BLaER1 treated with 17β-estradiol and CSF1 and Interleukin-3, amounts not matched to agents 10 nM and 100 nM (cell line): ENCODE measurements around the gene KCTD21.
"Not testable (repeated sequence)": the region's sequence is repeated elsewhere in the genome, so short reads cannot be mapped to it uniquely, and the experiment has no call there.

Experiments used
- H3K27ac ChIP-seq, 11 experiments: shearing (Covaris generic); formaldehyde crosslinking; 2 replicates each; pipeline ENCODE4 v1.8.1; 2022
- H3K27me3 ChIP-seq, 11 experiments: shearing (Covaris generic); formaldehyde crosslinking; 2 replicates each; pipeline ENCODE4 v1.8.1; 2022
- H3K36me3 ChIP-seq, 11 experiments: shearing (Covaris generic); formaldehyde crosslinking; 2 replicates each; pipeline ENCODE4 v1.8.1; 2022
- H3K4me1 ChIP-seq, 10 experiments: shearing (Covaris generic); formaldehyde crosslinking; 2 replicates each; pipeline ENCODE4 v1.8.1; 2022
- H3K4me2 ChIP-seq, 11 experiments: shearing (Covaris generic); formaldehyde crosslinking; 2 replicates each; pipeline ENCODE4 v1.8.1; 2022
- H3K4me3 ChIP-seq, 10 experiments: shearing (Covaris generic); formaldehyde crosslinking; 2 replicates each; pipeline ENCODE4 v1.8.1; 2022
- H3K9ac ChIP-seq, 11 experiments: shearing (Covaris generic); formaldehyde crosslinking; 2 replicates each; pipeline ENCODE4 v1.8.1; 2022
- H3K9me3 ChIP-seq, 11 experiments: shearing (Covaris generic); formaldehyde crosslinking; replicated peaks in 1 of 11; 2 replicates each; pipeline ENCODE4 v1.8.1; 2022
- H4K20me1 ChIP-seq, 11 experiments: shearing (Covaris generic); formaldehyde crosslinking; 2 replicates each; pipeline ENCODE4 v1.8.1; 2022
- Cebpa-rat ChIP-seq, 11 experiments: shearing (Covaris generic); IDR thresholded peaks; 2 replicates each; pipeline ENCODE4 v1.8.1; 2022

The KCTD21 gene

DNA sequence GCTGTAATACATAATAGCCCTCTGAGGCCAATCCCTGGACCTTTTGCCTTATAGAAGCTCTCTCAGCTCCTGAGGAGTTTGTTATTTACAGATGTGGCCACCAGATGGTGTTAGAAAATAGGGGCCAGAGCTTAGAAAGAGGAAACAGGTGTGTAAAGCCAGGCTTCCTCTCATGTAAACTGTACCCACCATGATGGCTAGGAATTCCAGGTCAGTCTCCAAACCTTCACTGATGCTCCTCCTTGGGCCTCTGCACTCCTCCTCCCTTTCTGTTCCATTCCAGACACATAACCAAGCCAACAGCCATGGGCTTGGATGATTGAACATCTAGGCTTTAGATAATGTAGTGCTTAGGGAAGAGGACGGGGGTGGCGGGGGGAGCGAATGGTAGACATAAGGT is 40.0 kb upstream of the KCTD21 start:
- H3K4me1 ChIP-seq = peaks cover 50 to 66% (median 56%) of the 10 kb centered on the region in 10 experiments
- H3K27ac ChIP-seq = peak overlapping the region in 9 of 11 experiments; percentile 16 to 58 (median 35); a peak in 13 of 22 replicates
- no peaks in the 10 kb centered on the region for H3K27me3 ChIP-seq
- peak overlapping the region in 10 of 11 experiments; percentile 59 to 79 (median 69); a peak in 20 of 22 replicates for H3K4me2 ChIP-seq
- H4K20me1 ChIP-seq = peaks cover 0 to 98% (median 17%) of the 10 kb centered on the region in 11 experiments; a peak in 13 of 22 replicates
- peak overlapping the region in 8 of 11 experiments; percentile 1 to 63 (median 36); a peak in 9 of 22 replicates for H3K9ac ChIP-seq
- no peaks in the 10 kb centered on the region for H3K9me3 ChIP-seq
- TF ChIP-seq Cebpa-rat (IDR thresholded peaks at IDR 0.05) = no peak
- H3K4me3 ChIP-seq = no peak overlapping the region
- H3K36me3 ChIP-seq = peaks cover 43 to 85% (median 67%) of the 10 kb centered on the region in 11 experiments

DNA sequence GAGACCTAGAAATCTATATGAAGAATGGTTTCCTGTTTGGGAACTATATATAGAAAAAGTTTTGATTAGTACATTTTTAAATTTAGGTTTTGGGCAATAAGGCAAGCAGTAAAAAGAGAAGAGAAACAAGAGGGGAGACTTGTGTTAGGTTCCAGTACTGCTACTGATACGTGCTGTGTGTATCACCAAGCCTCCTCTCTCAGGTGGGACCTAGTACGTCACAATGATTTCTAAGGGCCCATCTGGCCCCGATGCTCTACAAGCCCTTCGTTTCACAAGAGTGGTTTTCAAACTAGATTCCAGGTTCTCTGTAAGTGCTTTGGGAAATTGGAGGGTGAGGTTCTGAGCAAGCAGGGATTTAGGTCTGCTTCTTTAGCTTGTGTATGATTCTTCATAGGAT is 39.5 kb upstream of the KCTD21 start:
- peaks cover 46 to 85% (median 67%) of the 10 kb centered on the region in 11 experiments for H3K36me3 ChIP-seq
- TF ChIP-seq Cebpa-rat (IDR thresholded peaks at IDR 0.05) = no peak
- H3K27me3 ChIP-seq = no peaks in the 10 kb centered on the region
- peaks cover 54 to 68% (median 59%) of the 10 kb centered on the region in 10 experiments for H3K4me1 ChIP-seq
- H3K4me2 ChIP-seq = peak overlapping the region; percentile 30 to 79 (median 68); a peak in 21 of 22 replicates
- no peaks in the 10 kb centered on the region for H3K9me3 ChIP-seq
- H4K20me1 ChIP-seq = peaks cover 0 to 98% (median 19%) of the 10 kb centered on the region in 11 experiments; a peak in 13 of 22 replicates
- H3K9ac ChIP-seq = peak overlapping the region in 10 of 11 experiments; percentile 1 to 63 (median 32); a peak in 14 of 22 replicates
- H3K27ac ChIP-seq = peak overlapping the region in 10 of 11 experiments; percentile 10 to 58 (median 30); a peak in 15 of 22 replicates
- H3K4me3 ChIP-seq = no peak overlapping the region

DNA sequence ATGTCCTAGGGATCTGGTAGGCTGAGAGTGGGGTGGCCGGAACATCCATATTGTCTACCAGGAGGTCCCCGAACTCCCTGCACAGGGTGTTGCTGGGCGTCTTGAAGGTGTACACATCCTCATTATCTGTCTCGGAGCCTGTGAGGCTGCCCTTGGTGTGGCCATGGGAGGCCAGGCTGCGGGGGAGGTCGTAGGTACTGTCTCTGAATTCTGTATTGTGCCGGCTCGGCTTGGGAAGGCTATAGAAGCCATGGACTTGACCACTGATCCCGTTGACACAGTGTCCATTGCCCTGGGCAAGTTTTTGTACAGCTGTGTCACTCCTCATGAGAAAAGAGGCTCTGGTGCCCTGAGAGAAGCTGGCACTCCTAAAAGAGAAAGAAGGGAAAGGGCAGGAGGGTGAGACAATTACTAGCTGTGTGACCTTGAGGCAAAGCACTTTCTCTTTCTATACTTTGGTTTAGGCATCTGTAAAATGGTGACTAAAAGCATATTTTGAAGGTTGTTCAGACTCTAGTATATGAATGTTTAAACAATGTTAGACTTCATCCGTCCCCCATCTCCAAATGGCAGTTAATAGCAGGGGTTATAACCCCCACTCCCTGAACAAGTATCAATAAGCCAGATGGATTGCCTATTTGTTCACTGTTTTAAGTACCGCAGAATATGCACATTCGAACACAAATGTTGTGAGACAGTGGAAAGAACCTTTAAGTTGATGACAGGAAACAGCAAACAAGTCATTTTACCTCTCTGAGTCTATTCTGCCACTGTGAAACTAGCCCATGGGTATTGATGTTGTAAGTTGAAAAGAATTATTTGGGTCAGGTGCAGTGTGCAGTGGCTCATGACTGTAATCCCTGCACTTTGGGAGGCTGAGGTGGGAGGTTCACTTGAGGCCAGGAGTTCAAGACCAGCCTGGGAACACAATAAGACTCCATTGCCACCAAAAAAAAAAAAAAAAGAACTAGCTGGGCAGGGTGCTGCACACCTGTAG is 38.6 kb upstream of the KCTD21 start:
- no peak overlapping the region for H3K9ac ChIP-seq
- H3K4me1 ChIP-seq = peaks cover 54 to 68% (median 58%) of the 10 kb centered on the region in 10 experiments
- no peaks in the 10 kb centered on the region for H3K27me3 ChIP-seq
- H3K27ac ChIP-seq = peak overlapping the region in 5 of 11 experiments; percentile 7 to 58 (median 23); a peak in 6 of 22 replicates
- H3K4me2 ChIP-seq = peak overlapping the region; percentile 30 to 79 (median 68); a peak in 18 of 22 replicates
- peaks cover 0 to 96% (median 19%) of the 10 kb centered on the region in 11 experiments; a peak in 13 of 22 replicates for H4K20me1 ChIP-seq
- no peak for TF ChIP-seq Cebpa-rat (IDR thresholded peaks at IDR 0.05)
- H3K4me3 ChIP-seq = no peak overlapping the region
- peaks cover 52 to 85% (median 70%) of the 10 kb centered on the region in 11 experiments for H3K36me3 ChIP-seq
- H3K9me3 ChIP-seq = no peaks in the 10 kb centered on the region

DNA sequence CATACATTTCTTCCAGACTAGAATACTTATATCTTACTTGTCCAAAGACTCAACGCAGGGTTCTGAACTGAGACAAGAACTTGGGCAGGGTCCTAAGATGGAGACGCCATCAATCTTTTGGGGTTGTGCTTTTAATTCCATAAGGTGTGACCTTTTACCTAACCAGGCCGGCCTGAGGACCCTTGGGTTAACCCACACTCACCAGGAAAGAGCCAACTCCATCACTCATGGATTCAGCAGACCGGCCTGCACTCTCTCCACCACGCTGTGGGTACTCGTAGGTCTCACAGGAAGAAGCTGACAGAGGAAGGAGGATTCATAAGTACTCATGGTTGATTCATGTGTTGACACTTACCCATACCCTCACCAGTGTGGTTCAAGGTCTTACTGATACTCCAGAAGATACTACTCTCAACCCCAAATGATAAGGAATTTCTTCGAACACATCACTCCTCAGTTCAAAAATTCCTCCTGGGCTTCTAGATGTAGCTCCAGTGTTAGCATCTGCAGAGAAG is 36.5 kb upstream of the KCTD21 start:
- Histone ChIP-seq H3K4me2 (peak overlapping the region in 3 of 11 experiments; percentile 8 to 46 (median 45); a peak in 5 of 22 replicates), H3K27ac (no peak overlapping the region), H3K9me3 (no peaks in the 10 kb centered on the region), H3K36me3 (peaks cover 72 to 90% (median 79%) of the 10 kb centered on the region in 11 experiments), H3K27me3 (no peaks in the 10 kb centered on the region), H4K20me1 (peaks cover 0 to 93% (median 30%) of the 10 kb centered on the region in 11 experiments; a peak in 13 of 22 replicates), H3K4me3 (no peak overlapping the region), H3K4me1 (peaks cover 35 to 53% (median 47%) of the 10 kb centered on the region in 10 experiments), H3K9ac (no peak overlapping the region)
- no peak for TF ChIP-seq Cebpa-rat (IDR thresholded peaks at IDR 0.05)

DNA sequence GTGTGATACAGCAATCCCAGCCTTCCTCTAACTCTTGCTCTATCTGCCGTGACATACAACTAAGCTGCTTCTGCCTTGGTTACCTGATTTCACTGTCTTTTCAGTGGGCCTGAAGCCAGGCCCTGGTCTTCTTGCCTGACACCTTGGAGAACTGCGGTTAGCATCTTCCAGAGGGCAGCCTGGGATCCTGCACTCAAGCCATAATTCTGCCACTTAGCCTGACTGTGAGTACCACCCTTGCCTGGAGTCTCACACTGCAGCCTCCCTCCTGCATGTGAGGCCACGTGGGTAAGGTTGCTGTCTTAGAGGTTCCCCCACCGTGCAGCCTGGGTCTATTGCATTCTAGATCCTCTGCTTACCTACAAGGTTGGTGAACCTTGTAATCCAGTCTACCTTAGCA is 36.1 kb upstream of the KCTD21 start:
- Histone ChIP-seq H3K9me3 (no peaks in the 10 kb centered on the region), H3K4me1 (peaks cover 31 to 49% (median 44%) of the 10 kb centered on the region in 10 experiments), H3K36me3 (peaks cover 76 to 93% (median 83%) of the 10 kb centered on the region in 11 experiments), H3K27me3 (no peaks in the 10 kb centered on the region), H3K9ac (no peak overlapping the region; a peak in 1 of 22 replicates), H3K4me2 (peak overlapping the region in 7 of 11 experiments; percentile 3 to 58 (median 42); a peak in 11 of 22 replicates), H3K4me3 (no peak overlapping the region), H3K27ac (0 out of 22 replicates have a peak overlapping the region, but pooled peaks of 1 of the 11 experiments have one; percentile 9), H4K20me1 (peaks cover 0 to 93% (median 30%) of the 10 kb centered on the region in 11 experiments; a peak in 12 of 22 replicates)
- no peak for TF ChIP-seq Cebpa-rat (IDR thresholded peaks at IDR 0.05)

GRCh38 chr11:78223320-78223954 is 35.0 kb upstream of the KCTD21 start:
- H3K4me2 ChIP-seq = peak overlapping the region in 6 of 11 experiments; percentile 17 to 58 (median 44); a peak in 9 of 22 replicates
- H3K4me3 ChIP-seq = no peak overlapping the region
- no peak overlapping the region for H3K9ac ChIP-seq
- no peak for TF ChIP-seq Cebpa-rat (IDR thresholded peaks at IDR 0.05)
- peaks cover 87 to 97% (median 92%) of the 10 kb centered on the region in 11 experiments for H3K36me3 ChIP-seq
- no peaks in the 10 kb centered on the region for H3K27me3 ChIP-seq
- no peaks in the 10 kb centered on the region for H3K9me3 ChIP-seq
- peaks cover 20 to 39% (median 34%) of the 10 kb centered on the region in 10 experiments for H3K4me1 ChIP-seq
- H4K20me1 ChIP-seq = peaks cover 0 to 92% (median 31%) of the 10 kb centered on the region in 11 experiments; a peak in 10 of 22 replicates
- peak overlapping the region in 3 of 11 experiments; percentile 9 to 17 (median 15); a peak in 3 of 22 replicates for H3K27ac ChIP-seq

- H3K4me3 ChIP-seq, H3K27ac ChIP-seq, H3K9me3 ChIP-seq, H3K9ac ChIP-seq, H3K27me3 ChIP-seq, H3K4me2 ChIP-seq: not testable (repeated sequence)
- peaks cover 0 to 88% (median 24%) of the 10 kb centered on the region in 11 experiments; a peak in 10 of 22 replicates for H4K20me1 ChIP-seq
- H3K36me3 ChIP-seq = peaks cover 94 to 100% (median 99%) of the 10 kb centered on the region in 11 experiments
- H3K4me1 ChIP-seq = peaks cover 14 to 32% (median 27%) of the 10 kb centered on the region in 10 experiments
Observed at GRCh38 chr11:78222726-78223125, 34.3 kb upstream of the KCTD21 start.
